DND-41 (cell line): ENCODE data around the gene UBE2K.

Experiments
- ATAC-seq: fragments of 200-7000 bp; cut with Tn5 transposase; 3 replicates; pipeline ENCODE4 v1.9.1; 2021; ENCODE audit warnings: low read depth; ENCODE audit not compliant: insufficient read depth
- DNase-seq: peaks from one replicate; pipeline ENCODE4 v3.0.0-alpha.2; 2020
- H2AFZ ChIP-seq: 2 replicates; pipeline ENCODE4 v1.6.0; 2012; ENCODE audit warnings: low read depth, low read length
- H3K27ac ChIP-seq: 2 replicates; pipeline ENCODE4 v1.5.1; 2012; ENCODE audit warnings: low read length, inconsistent platforms
- H3K27me3 ChIP-seq: fragments of 200-600 bp; sonication (generic); 2 replicates; pipeline ENCODE4 v1.6.0; 2012; ENCODE audit warnings: low read length, mild to moderate bottlenecking, inconsistent platforms; ENCODE audit not compliant: insufficient read depth, poor library complexity
- H3K36me3 ChIP-seq: 2 replicates; pipeline ENCODE4 v1.5.1; 2012; ENCODE audit warnings: low read length, inconsistent platforms; ENCODE audit not compliant: insufficient read depth
- H3K4me1 ChIP-seq: 2 replicates; pipeline ENCODE4 v1.5.1; 2012; ENCODE audit warnings: mild to moderate bottlenecking, low read length; ENCODE audit not compliant: insufficient read depth
- H3K4me2 ChIP-seq: 2 replicates; pipeline ENCODE4 v1.6.0; 2012; ENCODE audit warnings: mild to moderate bottlenecking, moderate library complexity, low read length, inconsistent platforms; ENCODE audit not compliant: insufficient read depth
- H3K4me3 ChIP-seq, 2 experiments: fragments of 200-600 bp in 1 of 2; shearing (Covaris generic) in 1 of 2; 2 replicates each; pipeline ENCODE4 v1.5.1; 2012 to 2016; ENCODE audit warnings: inconsistent platforms in 2 of 2, low read length in 2 of 2, mild to moderate bottlenecking in 2 of 2, low read depth in 1 of 2, moderate library complexity in 1 of 2
- H3K79me2 ChIP-seq: 2 replicates; pipeline ENCODE4 v1.6.0; 2012; ENCODE audit warnings: low read length, inconsistent platforms; ENCODE audit not compliant: insufficient read depth
- H3K9ac ChIP-seq: 2 replicates; pipeline ENCODE4 v1.6.0; 2012; ENCODE audit warnings: low read depth, mild to moderate bottlenecking, inconsistent platforms, low read length, moderate library complexity
- H3K9me3 ChIP-seq: 2 replicates; pipeline ENCODE4 v1.5.1; 2012; ENCODE audit warnings: low read length, moderate library complexity, mild to moderate bottlenecking, inconsistent platforms; ENCODE audit not compliant: insufficient read depth, severe bottlenecking
- H4K20me1 ChIP-seq: 2 replicates; pipeline ENCODE4 v1.6.0; 2012; ENCODE audit warnings: low read length; ENCODE audit not compliant: insufficient read depth
- EZH2 ChIP-seq: IDR thresholded peaks from 3 replicates; pipeline ENCODE4 v1.6.1; 2012; ENCODE audit warnings: borderline replicate concordance, low read depth, mild to moderate bottlenecking, moderate library complexity, low read length, inconsistent platforms; ENCODE audit not compliant: severe bottlenecking
- TF ChIP-seq, protein P1 (sequence below): IDR thresholded peaks from 2 replicates; pipeline ENCODE4 v1.5.1; 2012; ENCODE audit warnings: borderline replicate concordance, low read length, moderate library complexity, mild to moderate bottlenecking; ENCODE audit not compliant: poor library complexity, severe bottlenecking; ENCODE audit errors: extremely low read depth

Gene UBE2K

DNA sequence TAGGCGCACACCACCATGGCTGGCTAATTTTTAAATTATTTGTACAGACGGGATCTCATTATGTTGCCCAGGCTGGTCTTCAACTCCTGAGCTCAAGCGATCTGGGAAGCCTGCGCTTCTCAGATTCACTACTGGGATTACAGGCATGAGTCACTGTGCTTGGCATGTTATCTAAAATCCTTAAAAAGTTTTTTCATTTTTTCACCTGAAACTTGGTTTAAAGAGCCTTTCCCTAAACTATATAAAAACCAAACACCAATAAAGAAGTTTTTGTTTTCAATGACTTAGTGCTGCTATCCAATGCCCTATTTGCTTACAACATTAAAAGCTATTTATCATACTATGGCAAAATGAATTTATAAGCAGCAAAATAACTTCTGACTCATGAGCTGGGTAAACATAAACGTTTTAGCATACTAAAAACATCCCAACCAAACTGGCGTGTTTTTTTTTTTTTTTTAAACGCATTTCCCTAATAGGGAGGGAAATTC is 127.8 kb downstream of the UBE2K start:
- H3K36me3 ChIP-seq, result peaks cover 71% of the 10 kb centered on the region
- no peak overlapping the region for H2AFZ ChIP-seq
- no peaks in the 10 kb centered on the region for H3K4me1 ChIP-seq
- H3K79me2 ChIP-seq, result no peaks in the 10 kb centered on the region
- no peaks in the 10 kb centered on the region for H3K9me3 ChIP-seq
- H3K27me3 ChIP-seq, result no peaks in the 10 kb centered on the region
- H3K4me2 ChIP-seq, result no peak overlapping the region
- no peak overlapping the region for H3K9ac ChIP-seq
- no peaks in the 10 kb centered on the region; the same call in 1 of the 2 replicates for H4K20me1 ChIP-seq
- no peak overlapping the region for H3K27ac ChIP-seq
- ATAC-seq (no peak), DNase-seq (no peak)
- no peak overlapping the region for H3K4me3 ChIP-seq
- TF ChIP-seq, protein P1, sequence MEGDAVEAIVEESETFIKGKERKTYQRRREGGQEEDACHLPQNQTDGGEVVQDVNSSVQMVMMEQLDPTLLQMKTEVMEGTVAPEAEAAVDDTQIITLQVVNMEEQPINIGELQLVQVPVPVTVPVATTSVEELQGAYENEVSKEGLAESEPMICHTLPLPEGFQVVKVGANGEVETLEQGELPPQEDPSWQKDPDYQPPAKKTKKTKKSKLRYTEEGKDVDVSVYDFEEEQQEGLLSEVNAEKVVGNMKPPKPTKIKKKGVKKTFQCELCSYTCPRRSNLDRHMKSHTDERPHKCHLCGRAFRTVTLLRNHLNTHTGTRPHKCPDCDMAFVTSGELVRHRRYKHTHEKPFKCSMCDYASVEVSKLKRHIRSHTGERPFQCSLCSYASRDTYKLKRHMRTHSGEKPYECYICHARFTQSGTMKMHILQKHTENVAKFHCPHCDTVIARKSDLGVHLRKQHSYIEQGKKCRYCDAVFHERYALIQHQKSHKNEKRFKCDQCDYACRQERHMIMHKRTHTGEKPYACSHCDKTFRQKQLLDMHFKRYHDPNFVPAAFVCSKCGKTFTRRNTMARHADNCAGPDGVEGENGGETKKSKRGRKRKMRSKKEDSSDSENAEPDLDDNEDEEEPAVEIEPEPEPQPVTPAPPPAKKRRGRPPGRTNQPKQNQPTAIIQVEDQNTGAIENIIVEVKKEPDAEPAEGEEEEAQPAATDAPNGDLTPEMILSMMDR, result no peak
- no peak for TF ChIP-seq EZH2
